ENCODE data around the gene CRACR2A. TPM values are rescaled to one million over a fixed set of nuclear protein-coding genes. Genes with fewer than 3 reads are reported as not detected.
A peak's percentile ranks its signal among the peaks of the same experiment; 100 is the strongest.

CRACR2A gene
- polyA plus RNA-seq, 3 donors: 2.8 to 10.7 (median 5.8) TPM

DNA sequence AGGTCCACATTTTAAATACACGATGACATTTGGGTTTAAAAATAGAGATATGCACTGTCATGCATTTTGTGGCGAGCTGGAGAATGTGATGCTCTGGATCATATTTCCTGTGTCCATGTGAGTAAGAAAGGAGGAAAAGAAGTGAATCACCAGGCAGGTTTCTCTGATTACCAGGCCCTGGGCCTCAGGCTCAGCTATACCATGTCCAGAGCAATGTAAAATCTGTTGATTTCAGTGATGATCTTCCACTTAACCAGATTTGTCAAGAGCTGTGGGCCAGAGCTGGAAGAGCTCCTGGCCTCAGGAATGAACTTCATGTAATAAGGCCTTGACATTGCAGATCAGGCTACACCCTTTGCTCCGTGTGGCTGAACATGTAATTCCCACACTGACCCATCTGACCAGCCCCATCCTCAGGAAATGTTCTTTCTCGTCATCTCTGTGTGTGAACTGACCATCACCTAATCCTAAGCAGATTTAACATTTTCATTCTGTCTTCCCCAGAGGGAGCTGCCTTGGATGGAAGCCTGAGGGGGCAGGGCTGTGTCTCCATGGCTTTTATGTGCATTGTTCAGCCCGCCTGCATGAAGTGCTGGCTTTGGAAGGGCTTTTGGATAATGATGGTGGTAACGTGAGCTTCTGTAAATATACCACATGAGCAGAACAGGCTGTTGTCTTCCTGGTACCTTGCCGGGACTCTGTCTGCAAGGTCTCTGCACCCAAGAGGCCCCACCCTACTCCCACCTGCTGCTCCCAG lies 54.5 kb downstream of the CRACR2A start:
- peaks cover 0 to 11% (median 7%) of the 10 kb centered on the region in 7 donors for H3K9me3 Mint-ChIP-seq

DNA sequence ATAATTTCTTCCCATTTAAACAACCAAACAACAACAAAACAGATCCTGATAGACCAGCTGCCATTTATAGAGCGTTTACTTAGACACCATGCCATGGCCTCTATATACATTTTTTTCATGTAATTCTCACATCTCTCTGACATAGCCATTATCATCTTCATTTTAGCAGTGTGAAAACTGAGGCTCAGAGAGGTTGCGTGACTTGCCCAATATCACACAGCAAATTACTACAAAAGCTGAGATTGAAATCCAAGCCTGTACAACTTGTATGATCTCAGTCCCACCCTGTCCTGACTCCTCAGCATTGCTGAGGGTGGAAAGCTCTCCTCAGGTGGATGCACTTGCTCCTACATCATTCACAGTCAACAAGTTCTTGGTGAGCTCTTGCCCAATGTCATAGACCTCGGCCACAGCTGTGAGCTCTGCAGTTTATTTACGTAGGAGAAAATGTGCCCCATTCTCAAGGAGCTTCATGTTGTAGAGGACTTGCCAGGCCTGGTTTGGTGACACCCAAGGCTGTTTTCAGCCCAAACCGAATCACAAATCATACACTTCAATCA lies 55.5 kb downstream of the CRACR2A start:
- no peak overlapping the region for H3K4me3 Mint-ChIP-seq
- Histone ChIP-seq H3K4me3 (replicated peaks in 1 of 3; ENCODE audit: low read depth in 2 of 3, low read length in 3 of 3) (no peak overlapping the region), H4K20me1 (ENCODE audit: insufficient read depth, low read length) (no peaks in the 10 kb centered on the region), H3K4me1 (ENCODE audit: control insufficient read depth in 1 of 2, insufficient read depth in 2 of 2, low read length in 2 of 2) (no peaks in the 10 kb centered on the region), H3K9ac (ENCODE audit: insufficient read depth, low read length, poor library complexity, severe bottlenecking) (no peak overlapping the region), H3K27ac (ENCODE audit: low read depth in 1 of 2, low read length in 2 of 2) (no peak overlapping the region), H3K4me2 (replicated peaks; ENCODE audit: extremely low read depth, low read length, poor library complexity, severe bottlenecking) (no peak overlapping the region), H3K79me2 (ENCODE audit: insufficient read depth, low read length) (peaks cover 3% of the 10 kb centered on the region), H3K9me3 (replicated peaks in 1 of 2; ENCODE audit: control insufficient read depth in 1 of 2, insufficient read depth in 1 of 2, low read length in 2 of 2) (peaks cover 0 to 6% of the 10 kb centered on the region in 2 donors), H3K36me3 (replicated peaks in 1 of 2; ENCODE audit: control insufficient read depth in 1 of 2, insufficient read depth in 2 of 2, low read length in 2 of 2) (peaks cover 18 to 59% of the 10 kb centered on the region in 2 donors), H2AFZ (ENCODE audit: insufficient read depth, low read depth, low read length, poor library complexity, severe bottlenecking) (no peak overlapping the region), H3K27me3 (ENCODE audit: control insufficient read depth in 2 of 2, insufficient read depth in 2 of 2, low read length in 2 of 2) (no peaks in the 10 kb centered on the region)
- peaks cover 0 to 11% (median 7%) of the 10 kb centered on the region in 7 donors for H3K9me3 Mint-ChIP-seq
- peaks cover 54 to 60% of the 10 kb centered on the region in 2 donors for H3K36me3 Mint-ChIP-seq
- TF ChIP-seq, protein P1, sequence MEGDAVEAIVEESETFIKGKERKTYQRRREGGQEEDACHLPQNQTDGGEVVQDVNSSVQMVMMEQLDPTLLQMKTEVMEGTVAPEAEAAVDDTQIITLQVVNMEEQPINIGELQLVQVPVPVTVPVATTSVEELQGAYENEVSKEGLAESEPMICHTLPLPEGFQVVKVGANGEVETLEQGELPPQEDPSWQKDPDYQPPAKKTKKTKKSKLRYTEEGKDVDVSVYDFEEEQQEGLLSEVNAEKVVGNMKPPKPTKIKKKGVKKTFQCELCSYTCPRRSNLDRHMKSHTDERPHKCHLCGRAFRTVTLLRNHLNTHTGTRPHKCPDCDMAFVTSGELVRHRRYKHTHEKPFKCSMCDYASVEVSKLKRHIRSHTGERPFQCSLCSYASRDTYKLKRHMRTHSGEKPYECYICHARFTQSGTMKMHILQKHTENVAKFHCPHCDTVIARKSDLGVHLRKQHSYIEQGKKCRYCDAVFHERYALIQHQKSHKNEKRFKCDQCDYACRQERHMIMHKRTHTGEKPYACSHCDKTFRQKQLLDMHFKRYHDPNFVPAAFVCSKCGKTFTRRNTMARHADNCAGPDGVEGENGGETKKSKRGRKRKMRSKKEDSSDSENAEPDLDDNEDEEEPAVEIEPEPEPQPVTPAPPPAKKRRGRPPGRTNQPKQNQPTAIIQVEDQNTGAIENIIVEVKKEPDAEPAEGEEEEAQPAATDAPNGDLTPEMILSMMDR (IDR thresholded peaks at IDR 0.05): no peak
- intact Hi-C loops (cut with micrococcal nuclease): no loop called here
- H3K27ac Mint-ChIP-seq: peak overlapping the region in 1 of 7 donors; percentile 45
- 82% methylated on average over 2 of the region's 5 CpGs for WGBS (ENCODE audit: insufficient coverage)
- no peak for DNase-seq
- H3K4me1 Mint-ChIP-seq: peaks cover 8% of the 10 kb centered on the region
- H3K27me3 Mint-ChIP-seq (ENCODE audit: low read depth in 3 of 3): peaks cover 0 to 2% (median 0%) of the 10 kb centered on the region in 3 donors

More for the DNA sequence above, 54.5 kb downstream of the CRACR2A start:
- H3K27me3 Mint-ChIP-seq (ENCODE audit: low read depth in 3 of 3): peaks cover 0 to 2% (median 0%) of the 10 kb centered on the region in 3 donors
- peak overlapping the region in 1 of 2 donors; percentile 42 for H3K27ac ChIP-seq (ENCODE audit: low read depth in 1 of 2, low read length in 2 of 2)
- H3K36me3 Mint-ChIP-seq: peaks cover 45 to 53% of the 10 kb centered on the region in 2 donors
- peak overlapping the region in 6 of 7 donors; percentile 9 to 80 (median 47) for H3K27ac Mint-ChIP-seq
- no peak overlapping the region for H3K4me3 ChIP-seq (replicated peaks in 1 of 3; ENCODE audit: low read depth in 2 of 3, low read length in 3 of 3)
- H3K36me3 ChIP-seq (replicated peaks in 1 of 2; ENCODE audit: control insufficient read depth in 1 of 2, insufficient read depth in 2 of 2, low read length in 2 of 2): peaks cover 18 to 49% of the 10 kb centered on the region in 2 donors
- H3K4me2 ChIP-seq (replicated peaks; ENCODE audit: extremely low read depth, low read length, poor library complexity, severe bottlenecking): no peak overlapping the region
- H3K27me3 ChIP-seq (ENCODE audit: control insufficient read depth in 2 of 2, insufficient read depth in 2 of 2, low read length in 2 of 2): no peaks in the 10 kb centered on the region
- H4K20me1 ChIP-seq (ENCODE audit: insufficient read depth, low read length): no peaks in the 10 kb centered on the region
- H3K4me3 Mint-ChIP-seq: no peak overlapping the region
- H3K79me2 ChIP-seq (ENCODE audit: insufficient read depth, low read length): peaks cover 3% of the 10 kb centered on the region
- H2AFZ ChIP-seq (ENCODE audit: insufficient read depth, low read depth, low read length, poor library complexity, severe bottlenecking): no peak overlapping the region
- no peaks in the 10 kb centered on the region for H3K4me1 ChIP-seq (ENCODE audit: control insufficient read depth in 1 of 2, insufficient read depth in 2 of 2, low read length in 2 of 2)
- 67% methylated on average over 3 of the region's 7 CpGs for WGBS (ENCODE audit: insufficient coverage)
- intact Hi-C loops (cut with micrococcal nuclease): no loop called here
- H3K9me3 ChIP-seq (replicated peaks in 1 of 2; ENCODE audit: control insufficient read depth in 1 of 2, insufficient read depth in 1 of 2, low read length in 2 of 2): no peaks in the 10 kb centered on the region
- H3K9ac ChIP-seq (ENCODE audit: insufficient read depth, low read length, poor library complexity, severe bottlenecking): no peak overlapping the region
- TF ChIP-seq, protein P1 (IDR thresholded peaks at IDR 0.05): no peak
- H3K4me1 Mint-ChIP-seq: peaks cover 8% of the 10 kb centered on the region
- peak in 2 of 3 donors; percentile 14 to 16 for DNase-seq

All from CD14-positive monocyte (primary cell).